H9 (cell line): ENCODE data around the gene SHB. TPM values are rescaled to one million over a fixed set of nuclear protein-coding genes. Genes with fewer than 3 reads are reported as not detected.

Experiments used
- DNase-seq: peaks from one replicate; pipeline ENCODE4 v3.0.0-alpha.2; 2017
- H2AFZ ChIP-seq: one replicate; pipeline ENCODE4 v1.6.1; 2013; ENCODE audit warnings: mild to moderate bottlenecking, low read length, control low read depth, moderate library complexity
- H2AK5ac ChIP-seq: 2 replicates; pipeline ENCODE4 v1.6.1; 2013; ENCODE audit warnings: low read length, control low read depth, mixed read lengths; ENCODE audit not compliant: insufficient read length
- H2BK120ac ChIP-seq: one replicate; pipeline ENCODE4 v1.6.1; 2013; ENCODE audit warnings: low read depth, mild to moderate bottlenecking, low read length, control low read depth, inconsistent platforms; ENCODE audit not compliant: poor library complexity, severe bottlenecking
- H2BK12ac ChIP-seq: 2 replicates; pipeline ENCODE4 v1.6.1; 2013; ENCODE audit warnings: low read length, control low read depth, mixed read lengths, low read depth; ENCODE audit not compliant: insufficient read length
- H2BK15ac ChIP-seq: 2 replicates; pipeline ENCODE4 v1.6.1; 2013; ENCODE audit warnings: low read depth, low read length, control low read depth
- H2BK20ac ChIP-seq: one replicate; pipeline ENCODE4 v1.6.1; 2013; ENCODE audit warnings: low read depth, mild to moderate bottlenecking, low read length, control low read depth, inconsistent platforms; ENCODE audit not compliant: poor library complexity, severe bottlenecking
- H2BK5ac ChIP-seq: 2 replicates; pipeline ENCODE4 v1.6.1; 2013; ENCODE audit warnings: low read length, control low read depth, mixed read lengths; ENCODE audit not compliant: insufficient read length
- H3K14ac ChIP-seq: 2 replicates; pipeline ENCODE4 v1.6.1; 2013; ENCODE audit warnings: low read length, control low read depth; ENCODE audit not compliant: insufficient read depth
- H3K18ac ChIP-seq: 2 replicates; pipeline ENCODE4 v1.6.1; 2013; ENCODE audit warnings: low read depth, mild to moderate bottlenecking, mixed read lengths, low read length, control low read depth; ENCODE audit not compliant: insufficient read length
- H3K23ac ChIP-seq: 2 replicates; pipeline ENCODE4 v1.6.1; 2013; ENCODE audit warnings: low read length, control low read depth, mixed read lengths, low read depth; ENCODE audit not compliant: insufficient read length
- H3K23me2 ChIP-seq: 2 replicates; pipeline ENCODE4 v1.6.1; 2013; ENCODE audit warnings: low read depth, mild to moderate bottlenecking, mixed read lengths, low read length, control low read depth; ENCODE audit not compliant: insufficient read length, poor library complexity, severe bottlenecking
- H3K27ac ChIP-seq: 2 replicates; pipeline ENCODE4 v1.5.1; 2013; ENCODE audit warnings: low read length, control low read depth, mixed read lengths, low read depth; ENCODE audit not compliant: insufficient read length
- H3K27me3 ChIP-seq: 2 replicates; pipeline ENCODE4 v1.6.1; 2013; ENCODE audit warnings: low read length, control low read depth, inconsistent platforms; ENCODE audit not compliant: insufficient read depth
- H3K4ac ChIP-seq: 2 replicates; pipeline ENCODE4 v1.6.1; 2013; ENCODE audit warnings: low read depth, mild to moderate bottlenecking, control low read depth, inconsistent platforms, low read length, moderate library complexity
- H3K4me1 ChIP-seq: 2 replicates; pipeline ENCODE4 v1.6.1; 2013; ENCODE audit warnings: low read length, control low read depth, inconsistent platforms; ENCODE audit not compliant: insufficient read depth
- H3K4me2 ChIP-seq: 2 replicates; pipeline ENCODE4 v1.6.1; 2013; ENCODE audit warnings: low read length, control low read depth, mixed read lengths; ENCODE audit not compliant: insufficient read length, insufficient read depth
- H3K56ac ChIP-seq: 2 replicates; pipeline ENCODE4 v1.6.1; 2013; ENCODE audit warnings: low read depth, mild to moderate bottlenecking, mixed read lengths, low read length, control low read depth; ENCODE audit not compliant: insufficient read length
- H3K79me1 ChIP-seq: 2 replicates; pipeline ENCODE4 v1.6.1; 2013; ENCODE audit warnings: low read depth, mild to moderate bottlenecking, moderate library complexity, low read length, control low read depth, inconsistent platforms; ENCODE audit not compliant: insufficient read depth, poor library complexity, severe bottlenecking
- H3K79me2 ChIP-seq: 2 replicates; pipeline ENCODE4 v1.6.1; 2013; ENCODE audit warnings: low read length, control low read depth, inconsistent platforms; ENCODE audit not compliant: insufficient read depth
- H3K9ac ChIP-seq: 2 replicates; pipeline ENCODE4 v1.6.1; 2013; ENCODE audit warnings: low read length, control low read depth, mixed read lengths; ENCODE audit not compliant: insufficient read length; ENCODE audit errors: extremely low read depth
- H3K9me3 ChIP-seq: one replicate; pipeline ENCODE4 v1.6.1; 2013; ENCODE audit warnings: low read depth, low read length, inconsistent platforms; ENCODE audit not compliant: control insufficient read depth
- H3T11ph ChIP-seq: one replicate; pipeline ENCODE4 v1.6.1; 2013; ENCODE audit warnings: mild to moderate bottlenecking, low read length, control low read depth, inconsistent platforms
- H4K20me1 ChIP-seq: one replicate; pipeline ENCODE4 v1.6.1; 2013; ENCODE audit not compliant: control insufficient read depth, insufficient read length, insufficient read depth
- H4K5ac ChIP-seq: 2 replicates; pipeline ENCODE4 v1.6.1; 2013; ENCODE audit warnings: low read depth, mild to moderate bottlenecking, mixed read lengths, low read length, control low read depth; ENCODE audit not compliant: insufficient read length
- H4K8ac ChIP-seq: replicated peaks from 2 replicates; pipeline ENCODE4 v1.6.1; 2013; ENCODE audit warnings: low read length, control low read depth, mixed read lengths, low read depth; ENCODE audit not compliant: insufficient read length
- H4K91ac ChIP-seq: 2 replicates; pipeline ENCODE4 v1.6.1; 2013; ENCODE audit warnings: low read depth, mild to moderate bottlenecking, moderate library complexity, mixed read lengths, low read length, control low read depth; ENCODE audit not compliant: insufficient read length
- H3K27ac Mint-ChIP-seq, 3 experiments: 2 replicates in 2 of 3; 3 replicates in 1 of 3; pipeline ENCODE4 v1.8.0; 2020 to 2021; ENCODE audit warnings: mixed read lengths in 3 of 3, mild to moderate bottlenecking in 1 of 3, moderate library complexity in 1 of 3
- H3K27me3 Mint-ChIP-seq: 2 replicates; pipeline ENCODE4 v1.8.0; 2021; ENCODE audit warnings: low read depth, mild to moderate bottlenecking, moderate library complexity, mixed read lengths
- H3K36me3 Mint-ChIP-seq, 3 experiments: 2 replicates in 2 of 3; 3 replicates in 1 of 3; pipeline ENCODE4 v1.8.0; 2020 to 2021; ENCODE audit warnings: low read depth in 3 of 3, mixed read lengths in 3 of 3; ENCODE audit not compliant: insufficient read depth in 1 of 3
- H3K4me1 Mint-ChIP-seq, 2 experiments: 2 replicates each; pipeline ENCODE4 v1.8.0; 2020; ENCODE audit warnings: mixed read lengths in 2 of 2
- H3K4me3 Mint-ChIP-seq, 2 experiments: 2 replicates in 1 of 2; 3 replicates in 1 of 2; pipeline ENCODE4 v1.8.0; 2020 to 2021; ENCODE audit warnings: mild to moderate bottlenecking in 2 of 2, mixed read lengths in 2 of 2, moderate library complexity in 1 of 2
- H3K9me3 Mint-ChIP-seq, 2 experiments: 2 replicates in 1 of 2; 3 replicates in 1 of 2; pipeline ENCODE4 v1.8.0; 2020; ENCODE audit warnings: mild to moderate bottlenecking in 2 of 2, mixed read lengths in 2 of 2, moderate library complexity in 1 of 2
- CTCF ChIP-seq: fragments of 200-600 bp; sonication (generic); conservative IDR thresholded peaks from 3 replicates; pipeline ENCODE4 v1.8.0; 2021; ENCODE audit warnings: antibody characterized with exemption, mild to moderate bottlenecking
- WGBS: extraction: QIAGEN DNeasy Blood & Tissue Kit; methylation state at CpG from one replicate; pipeline ENCODE4 v1.1.7; 2013; ENCODE audit warnings: missing lambda C conversion rate, low lambda C conversion rate, mixed read lengths; ENCODE audit not compliant: insufficient read length; ENCODE audit errors: extremely low coverage; 5-methylcytosine and 5-hydroxymethylcytosine counted together
- total RNA-seq: library from RNA; stranded (reverse); gene quantifications from 2 replicates; pipeline ENCODE4 v1.2.1, GENCODE V29; 2021

Gene SHB
- total RNA-seq, 1 experiment from 2014 or later = 14.6 TPM

GRCh38 chr9:38009990-38010389, 59.0 kb downstream of the SHB start:
- H3K36me3 Mint-ChIP-seq = peaks cover 2 to 10% (median 7%) of the 10 kb centered on the region in 3 experiments; a peak in 5 of 7 replicates

More at GRCh38 chr9:38009990-38010389, 59.0 kb downstream of the SHB start:
- no peak for TF ChIP-seq CTCF
- H3K4me3 Mint-ChIP-seq = no peak overlapping the region
- H2BK120ac ChIP-seq = no peak overlapping the region
- H3K27me3 ChIP-seq = no peaks in the 10 kb centered on the region
- no peak overlapping the region for H3K23ac ChIP-seq
- H3K14ac ChIP-seq = no peak overlapping the region
- H3K79me2 ChIP-seq = no peaks in the 10 kb centered on the region; the same call in 1 of the 2 replicates
- H2BK15ac ChIP-seq = no peak overlapping the region
- no peak overlapping the region for H3K27ac ChIP-seq
- H3K4me1 Mint-ChIP-seq = peaks cover 67 to 69% of the 10 kb centered on the region in 2 experiments
- H3K4ac ChIP-seq = no peak overlapping the region
- no peak overlapping the region for H4K8ac ChIP-seq
- H3K9me3 Mint-ChIP-seq = no peaks in the 10 kb centered on the region
- H3K56ac ChIP-seq = no peak overlapping the region
- no peak overlapping the region for H4K5ac ChIP-seq
- no peak overlapping the region for H2AK5ac ChIP-seq
- peak overlapping the region in 1 of 3 experiments; percentile 75; a peak in 1 of 7 replicates for H3K27ac Mint-ChIP-seq
- no peak for DNase-seq
- H3K9ac ChIP-seq = no peak overlapping the region
- no peak overlapping the region for H3T11ph ChIP-seq
- WGBS = no CpG with 5 or more reads among the region's 4 CpGs
- no peak overlapping the region for H3K4me2 ChIP-seq
- no peak overlapping the region for H2BK20ac ChIP-seq
- H3K79me1 ChIP-seq = no peaks in the 10 kb centered on the region
- no peaks in the 10 kb centered on the region for H3K23me2 ChIP-seq
- no peak overlapping the region for H2AFZ ChIP-seq
- H2BK12ac ChIP-seq = no peak overlapping the region
- H3K9me3 ChIP-seq = no peaks in the 10 kb centered on the region
- no peak overlapping the region for H2BK5ac ChIP-seq
- H3K27me3 Mint-ChIP-seq = no peaks in the 10 kb centered on the region
- H4K91ac ChIP-seq = no peak overlapping the region
- peaks cover 17% of the 10 kb centered on the region; the same call in 1 of the 2 replicates for H3K4me1 ChIP-seq
- H4K20me1 ChIP-seq = peaks cover 3% of the 10 kb centered on the region
- no peak overlapping the region for H3K18ac ChIP-seq
